GM12892 (cell line): ENCODE results near the gene GFI1B.

Experiments
- DNase-seq: peaks from one replicate; pipeline ENCODE4 v3.0.0; 2011; ENCODE audit not compliant: insufficient read length
- FAIRE-seq: peaks from 2 replicates; lab custom pipeline; 2011; peaks lifted over from hg19 to GRCh38; lab: Jason Lieb, UNC
- POLR2A ChIP-seq: IDR thresholded peaks from 2 replicates; pipeline ENCODE4 v1.6.1; 2011; ENCODE audit warnings: low read depth, low read length, control low read depth
- POLR2AphosphoS5 ChIP-seq: IDR thresholded peaks from 2 replicates; pipeline ENCODE4 v1.6.1; 2011; ENCODE audit warnings: low read depth, low read length, control low read depth
- TAF1 ChIP-seq: IDR thresholded peaks from 2 replicates; pipeline ENCODE4 v1.6.1; 2011; ENCODE audit warnings: low read depth, mild to moderate bottlenecking, control low read depth, low read length, borderline replicate concordance

GFI1B gene

DNA sequence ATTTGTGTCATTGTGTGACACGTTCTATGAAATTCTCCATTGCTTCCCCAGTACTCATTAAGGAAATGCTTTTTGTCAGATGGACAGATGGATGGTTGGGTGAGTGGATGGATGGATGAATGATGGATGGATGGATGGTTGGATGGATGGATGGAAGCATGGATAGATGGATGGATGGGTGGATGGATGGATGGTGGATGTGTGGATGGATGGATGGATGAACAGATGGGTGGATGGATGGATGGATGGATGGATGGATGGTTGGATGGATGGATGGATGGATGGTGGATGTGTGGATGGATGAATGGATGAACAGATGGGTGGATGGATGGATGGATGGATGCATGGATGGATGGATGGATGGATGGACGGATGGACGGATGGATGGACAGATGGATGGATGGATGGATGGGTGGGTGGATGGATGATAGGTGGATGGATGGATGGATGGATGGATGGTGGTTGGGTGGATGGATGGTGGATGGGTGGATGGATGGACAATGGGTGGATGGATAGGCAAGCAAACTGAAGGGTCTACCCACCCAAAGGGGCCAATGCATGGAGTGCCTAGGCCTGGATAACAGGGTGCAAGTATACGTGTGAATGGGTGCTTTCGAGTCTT is 28.3 kb downstream of the GFI1B start:
- no peak for TF ChIP-seq POLR2A
- no peak for TF ChIP-seq POLR2AphosphoS5
- TF ChIP-seq TAF1, result no peak
- DNase-seq, result no peak
- FAIRE-seq, result no peak

- no peak for TF ChIP-seq POLR2AphosphoS5
- DNase-seq, result no peak
- FAIRE-seq, result no peak
These were observed 29.9 kb downstream of the GFI1B start for GRCh38 chr9:133008406-133008805.

DNA sequence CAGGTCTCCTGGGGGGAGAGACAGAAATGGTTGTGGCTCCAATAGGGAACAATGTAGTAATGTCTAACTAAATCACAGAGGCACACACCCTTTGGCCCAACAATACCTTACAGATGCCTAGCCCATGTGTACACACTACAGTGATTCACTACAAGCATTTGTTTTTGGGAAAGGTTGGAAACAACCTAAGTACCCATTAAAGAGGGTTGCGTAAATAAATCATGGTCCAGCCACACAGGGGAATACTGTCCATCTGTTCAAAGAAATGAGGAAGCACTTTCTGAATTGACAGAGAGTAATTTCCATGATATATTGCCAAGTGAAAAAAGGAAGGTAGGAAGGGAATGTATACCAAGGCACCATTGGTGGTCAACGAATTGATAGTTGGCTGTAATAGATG is 30.3 kb downstream of the GFI1B start:
- DNase-seq (no peak), FAIRE-seq (no peak)
- TF ChIP-seq TAF1 (no peak), POLR2AphosphoS5 (no peak), POLR2A (no peak)

GRCh38 chr9:133009906-133010582 is 31.6 kb downstream of the GFI1B start:
- no peak for TF ChIP-seq POLR2AphosphoS5
- TF ChIP-seq TAF1, result no peak
- no peak for TF ChIP-seq POLR2A
- DNase-seq (no peak), FAIRE-seq (no peak)

DNA sequence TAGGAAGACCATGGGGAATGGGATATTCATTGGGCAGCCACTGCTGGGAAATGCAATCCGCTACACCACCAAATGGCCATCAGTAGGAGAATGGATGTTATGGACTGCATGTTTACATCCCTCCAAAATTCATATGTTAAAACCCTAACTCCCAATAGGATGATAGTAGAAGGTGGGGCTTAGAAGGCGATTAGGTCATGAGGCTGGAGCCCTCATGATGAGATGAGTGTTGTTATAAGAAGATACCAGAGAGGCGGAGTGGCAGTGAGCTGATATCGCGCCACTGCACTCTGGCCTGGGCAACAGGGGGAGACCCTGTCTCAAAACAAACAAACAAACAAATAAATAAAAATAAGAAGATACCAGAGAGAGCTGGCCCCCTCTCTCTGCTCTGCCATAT is 36.2 kb downstream of the GFI1B start:
- FAIRE-seq (no peak), DNase-seq (no peak)
- TF ChIP-seq POLR2AphosphoS5, result no peak

DNA sequence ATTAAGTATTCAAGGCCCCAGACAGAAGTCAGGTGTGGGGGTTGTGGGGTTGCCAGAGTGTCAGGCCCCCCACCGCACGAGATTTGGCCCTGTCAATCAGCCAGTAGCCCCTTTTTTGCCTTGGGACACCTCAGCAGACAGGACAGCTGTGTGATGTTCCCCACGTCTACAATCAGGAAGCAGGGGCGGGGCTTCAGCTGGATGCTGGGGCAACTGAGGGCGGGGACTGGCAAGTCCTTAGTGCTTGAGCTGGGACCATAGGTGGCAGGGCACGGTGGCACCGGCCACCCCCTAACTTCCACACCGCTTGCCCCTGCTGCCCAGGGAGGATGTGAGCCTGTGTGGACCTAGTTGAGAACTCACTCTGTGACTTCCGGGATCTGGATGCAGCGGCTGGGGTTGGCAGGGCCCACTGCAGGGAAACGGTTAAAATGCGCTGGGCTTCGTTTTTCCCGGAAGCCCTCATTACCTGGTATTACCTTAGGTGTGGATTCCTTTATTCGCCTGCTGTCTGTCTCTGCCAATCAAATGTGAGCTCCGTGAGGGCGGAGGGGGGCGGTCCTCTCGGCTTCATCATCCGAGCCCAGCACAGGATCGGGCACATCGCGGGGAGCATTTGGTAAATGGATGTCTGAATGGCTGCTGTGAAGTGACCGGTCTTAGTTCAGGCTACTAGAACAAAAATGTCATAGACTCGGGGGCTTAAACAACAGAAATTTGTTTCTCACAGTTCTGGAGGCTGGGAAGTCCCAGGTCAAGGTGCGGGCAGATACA is 44.8 kb downstream of the GFI1B start:
- no peak for DNase-seq
- no peak for FAIRE-seq
- TF ChIP-seq POLR2AphosphoS5 (no peak), TAF1 (no peak), POLR2A (no peak)

DNA sequence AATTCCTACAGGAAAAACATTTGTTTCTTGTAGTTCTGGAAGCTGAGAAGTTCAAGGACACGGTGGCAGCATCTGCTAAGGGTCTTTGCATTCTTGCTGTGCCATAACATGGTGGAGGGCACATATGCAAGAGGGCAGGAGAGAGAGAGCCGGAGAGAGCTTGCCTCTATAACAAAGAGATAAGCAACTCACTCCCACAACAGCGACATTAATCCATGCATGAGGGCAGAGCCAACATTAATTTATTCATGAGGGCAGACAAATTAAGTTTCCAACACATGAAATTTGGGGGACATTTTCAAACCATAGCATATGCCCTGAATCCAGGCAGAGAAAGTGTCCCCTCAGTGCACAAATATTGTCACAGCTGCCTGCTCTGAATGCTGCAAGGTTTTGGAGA is 47.9 kb downstream of the GFI1B start:
- DNase-seq (no peak), FAIRE-seq (no peak)
- no peak for TF ChIP-seq TAF1
- TF ChIP-seq POLR2AphosphoS5, result no peak
- TF ChIP-seq POLR2A, result no peak

GRCh38 chr9:133027134-133027533 is 48.6 kb downstream of the GFI1B start:
- TF ChIP-seq POLR2AphosphoS5 (no peak), POLR2A (no peak), TAF1 (no peak)
- FAIRE-seq (no peak), DNase-seq (no peak)

- no peak for TF ChIP-seq POLR2A
- TF ChIP-seq POLR2AphosphoS5, result no peak
- no peak for TF ChIP-seq TAF1
- DNase-seq (no peak), FAIRE-seq (no peak)
These were observed 49.7 kb downstream of the GFI1B start for GRCh38 chr9:133028221-133028620.

DNA sequence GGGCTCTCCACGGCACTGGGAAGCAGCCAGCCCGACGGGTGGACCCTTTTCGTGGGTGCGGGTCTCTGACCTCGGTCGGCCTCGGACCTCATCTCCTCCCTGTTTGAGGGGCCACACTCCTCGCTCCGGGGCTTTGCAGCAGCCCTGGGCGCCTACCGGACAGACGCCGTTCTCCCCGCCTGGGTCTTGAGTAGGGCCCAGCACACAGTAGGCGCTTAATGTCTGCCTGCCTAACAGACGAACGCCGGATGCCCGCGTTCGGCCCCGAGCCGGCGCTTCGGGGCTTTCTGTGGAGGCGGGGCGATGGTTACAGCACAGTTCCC is 51.5 kb downstream of the GFI1B start:
- FAIRE-seq, result no peak
- no peak for DNase-seq
- TF ChIP-seq POLR2AphosphoS5 (no peak), POLR2A (no peak), TAF1 (no peak)

- peak; percentile 72 for TF ChIP-seq POLR2AphosphoS5
- TF ChIP-seq TAF1, result peak; percentile 99
- peak; percentile 84 for TF ChIP-seq POLR2A
These were observed 52.0 kb downstream of the GFI1B start, which contains the start of gene GTF3C5 for GRCh38 chr9:133030317-133031129. GTF3C5 (plus strand) TSS chr9:133030997; CDS start chr9:133031012, 15 bp downstream.

More at GRCh38 chr9:133030317-133031129, 52.0 kb downstream of the GFI1B start, which contains the start of gene GTF3C5:
- FAIRE-seq, result peak; percentile 90
- peak; percentile 98 for DNase-seq
